Type B pancreatic cell (in vitro differentiated cells): ENCODE data around the gene DTNB. TPM values are rescaled to one million over a fixed set of nuclear protein-coding genes. Genes with fewer than 3 reads are reported as not detected.

Source experiments
- DNase-seq: peaks from one replicate; pipeline ENCODE4 v3.0.0; 2021; ENCODE audit warnings: mixed read lengths; ENCODE audit not compliant: unreplicated experiment; ENCODE audit errors: extremely low spot score
- H3K27ac Mint-ChIP-seq: 2 replicates; pipeline ENCODE4 v1.8.0; 2021; ENCODE audit warnings: mild to moderate bottlenecking, mixed read lengths
- H3K27me3 Mint-ChIP-seq: 2 replicates; pipeline ENCODE4 v1.8.0; 2021; ENCODE audit warnings: mixed read lengths
- H3K36me3 Mint-ChIP-seq: 2 replicates; pipeline ENCODE4 v1.8.0; 2021; ENCODE audit warnings: mixed read lengths
- H3K4me1 Mint-ChIP-seq: one replicate; pipeline ENCODE4 v1.8.0; 2021; ENCODE audit warnings: mixed read lengths; ENCODE audit not compliant: unreplicated experiment
- H3K4me3 Mint-ChIP-seq: 2 replicates; pipeline ENCODE4 v1.8.0; 2021; ENCODE audit warnings: mild to moderate bottlenecking, mixed read lengths
- H3K9me3 Mint-ChIP-seq: 2 replicates; pipeline ENCODE4 v1.8.0; 2021; ENCODE audit warnings: mixed read lengths
- CTCF ChIP-seq: fragments of 200-600 bp; sonication (generic); conservative IDR thresholded peaks from 2 replicates; pipeline ENCODE4 v1.5.0; 2021; ENCODE audit warnings: antibody characterized with exemption, mild to moderate bottlenecking
- total RNA-seq: library from RNA; stranded (reverse); gene quantifications from 2 replicates; pipeline ENCODE4 v1.2.1, GENCODE V29; 2021; ENCODE audit warnings: low replicate concordance

Gene DTNB
- total RNA-seq, 1 donor from 2014 or later = 28.6 TPM

- no peak for TF ChIP-seq CTCF
- Mint-ChIP-seq H3K4me3 (peak overlapping the region; percentile 37), H3K4me1 (peaks cover 11% of the 10 kb centered on the region), H3K36me3 (peaks cover 7% of the 10 kb centered on the region), H3K27me3 (no peaks in the 10 kb centered on the region), H3K9me3 (no peaks in the 10 kb centered on the region), H3K27ac (peak overlapping the region; percentile 55)
- no peak for DNase-seq
Observed at GRCh38 chr2:25482341-25482740, 191.0 kb downstream of the DTNB start.

- peaks cover 5% of the 10 kb centered on the region for H3K36me3 Mint-ChIP-seq
- H3K27ac Mint-ChIP-seq = peak overlapping the region; percentile 55
- no peak for TF ChIP-seq CTCF
Observed at GRCh38 chr2:25481381-25482300, 191.7 kb downstream of the DTNB start.

GRCh38 chr2:25480561-25480960 is 192.8 kb downstream of the DTNB start:
- DNase-seq = no peak
- Mint-ChIP-seq H3K4me1 (peaks cover 11% of the 10 kb centered on the region), H3K9me3 (no peaks in the 10 kb centered on the region), H3K36me3 (peaks cover 9% of the 10 kb centered on the region), H3K4me3 (no peak overlapping the region), H3K27me3 (no peaks in the 10 kb centered on the region), H3K27ac (no peak overlapping the region)
- no peak for TF ChIP-seq CTCF

More at GRCh38 chr2:25481381-25482300, 191.7 kb downstream of the DTNB start:
- Mint-ChIP-seq H3K27me3 (no peaks in the 10 kb centered on the region), H3K9me3 (no peaks in the 10 kb centered on the region), H3K4me1 (peaks cover 11% of the 10 kb centered on the region), H3K4me3 (no peak overlapping the region)
- DNase-seq = no peak

GRCh38 chr2:25479761-25480160 is 193.6 kb downstream of the DTNB start:
- H3K27ac Mint-ChIP-seq = no peak overlapping the region
- no peak for TF ChIP-seq CTCF
- no peaks in the 10 kb centered on the region for H3K27me3 Mint-ChIP-seq
- H3K4me3 Mint-ChIP-seq = peak overlapping the region; percentile 21
- peaks cover 15% of the 10 kb centered on the region for H3K36me3 Mint-ChIP-seq
- H3K4me1 Mint-ChIP-seq = peaks cover 11% of the 10 kb centered on the region
- peaks cover 6% of the 10 kb centered on the region for H3K9me3 Mint-ChIP-seq
- no peak for DNase-seq

- Mint-ChIP-seq H3K9me3 (peaks cover 8% of the 10 kb centered on the region), H3K27me3 (no peaks in the 10 kb centered on the region), H3K36me3 (peaks cover 18% of the 10 kb centered on the region), H3K27ac (no peak overlapping the region), H3K4me3 (no peak overlapping the region), H3K4me1 (peaks cover 14% of the 10 kb centered on the region)
- no peak for DNase-seq
- no peak for TF ChIP-seq CTCF
Observed at GRCh38 chr2:25478736-25479135, 194.6 kb downstream of the DTNB start.
